ENCODE results near the gene PODXL2.

Gene PODXL2

DNA sequence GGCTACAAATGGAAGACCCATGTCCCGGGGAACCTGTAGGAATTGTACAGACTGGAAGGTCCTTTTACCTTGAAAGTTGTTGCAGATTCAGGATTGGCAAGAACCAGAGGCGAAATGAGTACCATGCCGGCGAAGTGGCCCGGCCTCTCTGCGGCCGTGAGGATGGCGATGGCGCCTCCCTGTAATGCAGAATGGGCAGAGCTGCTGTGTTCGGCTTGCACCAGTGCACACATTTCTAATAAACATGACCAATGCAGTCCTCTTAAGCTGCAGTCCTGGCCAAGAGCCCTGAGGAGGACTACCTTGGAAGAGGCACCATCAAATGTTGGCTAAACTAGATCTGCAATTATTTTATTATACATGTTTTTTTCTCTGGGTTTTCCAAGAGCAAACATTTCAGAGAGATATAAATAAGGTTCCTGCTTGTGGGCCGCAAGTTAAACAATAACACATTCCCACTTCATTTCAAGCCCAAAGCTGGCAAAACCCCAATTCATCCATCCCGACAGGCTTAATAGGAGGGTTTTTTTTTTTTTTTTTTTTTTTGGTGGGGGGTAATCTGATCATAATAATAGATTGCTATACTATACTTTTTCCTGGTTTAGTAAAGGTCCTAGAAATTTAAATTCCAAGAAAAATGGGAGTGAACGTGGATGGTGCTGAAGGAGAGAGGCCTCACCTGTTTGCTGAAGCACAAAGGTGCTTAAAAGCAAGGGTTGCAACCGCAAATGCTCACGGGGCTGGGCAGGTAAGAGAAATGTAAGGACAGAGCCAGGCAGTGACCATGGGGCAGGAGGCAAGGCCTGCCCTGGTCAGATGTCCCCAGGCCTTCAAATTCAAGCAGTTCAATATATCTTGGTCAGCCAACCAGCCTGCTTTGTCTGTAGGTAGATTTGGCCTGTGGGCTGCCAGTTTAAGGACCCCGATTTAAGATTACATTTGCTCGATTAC, 92.3 kb downstream of the PODXL2 start:
- DNase-seq (ENCODE audit: low read depth in 2 of 3, low spot score in 2 of 3) = no peak

- DNase-seq (ENCODE audit: low read depth in 2 of 3, low spot score in 2 of 3) = no peak
Measured at GRCh38 chr3:127722091-127722784, 93.3 kb downstream of the PODXL2 start.
